Body of pancreas (tissue), 4 donors: ENCODE data around the gene INHBC. TPM values are rescaled to one million over a fixed set of nuclear protein-coding genes. Genes with fewer than 3 reads are reported as not detected.

ENCODE experiments used
- ATAC-seq: fragments of 150-250 bp; one replicate; pipeline ENCODE4 v1.9.1; 2016
- DNase-seq, 4 donors: peaks; one replicate each; pipeline ENCODE4 v3.0.0-alpha.2; 2019
- H3K27ac ChIP-seq, 4 donors: fragments of 200-600 bp; sonication (generic); 1 replicate in 3 of 4; 2 replicates in 1 of 4; pipeline versions ENCODE4 v1.5.1 to v1.6.1; 2016 to 2019; ENCODE audit warnings: mild to moderate bottlenecking in 1 of 4, mixed read lengths in 1 of 4, moderate library complexity in 1 of 4
- H3K27me3 ChIP-seq, 2 donors: fragments of 200-600 bp; sonication (generic); one replicate each; pipeline ENCODE4 v1.6.0; 2016; ENCODE audit warnings: mild to moderate bottlenecking in 1 of 2
- H3K36me3 ChIP-seq, 2 donors: fragments of 200-600 bp; sonication (generic); replicated peaks in 1 of 2; 2 replicates each; pipeline ENCODE4 v1.5.1; 2016; ENCODE audit warnings: low read depth in 2 of 2; ENCODE audit not compliant: insufficient read depth in 1 of 2
- H3K4me1 ChIP-seq: fragments of 200-600 bp; sonication (generic); one replicate; pipeline ENCODE4 v1.6.0; 2016
- H3K4me3 ChIP-seq, 2 donors: fragments of 200-600 bp; sonication (generic); 1 replicate in 1 of 2; 2 replicates in 1 of 2; pipeline ENCODE4 v1.5.1; 2016 to 2019
- H3K9me3 ChIP-seq, 3 donors: fragments of 200-600 bp; sonication (generic); 1 replicate in 2 of 3; 2 replicates in 1 of 3; pipeline ENCODE4 v1.5.1; 2016
- POLR2A ChIP-seq, 3 donors: fragments of 450-650 bp; IDR thresholded peaks; one replicate each; pipeline ENCODE4 v1.6.1; 2016; ENCODE audit warnings: antibody characterized with exemption in 3 of 3, mild to moderate bottlenecking in 2 of 3
- WGBS, 2 donors: methylation state at CpG; one replicate each; pipeline ENCODE4 v1.1.5; 2017; 5-methylcytosine and 5-hydroxymethylcytosine counted together
- intact Hi-C: fragments of 100-400 bp; cut with DNase I; formaldehyde crosslinking; loops from one replicate; pipeline ENCODE4 v1.15.1; 2023
- small RNA-seq: library from RNA; depleted of rRNA; stranded (forward); fragments of <200 nt; gene quantifications from one replicate; pipeline ENCODE3, GENCODE V24; 2016
- total RNA-seq, 2 donors: library from RNA; depleted of rRNA; stranded (reverse); fragments of >200 nt; gene quantifications; one replicate each; pipeline ENCODE4 v1.1.0, GENCODE V29; 2016
- TF ChIP-seq, protein P1 (sequence below), 7 experiments: fragments of 450-650 bp in 4 of 7; fragments of 200-600 bp in 3 of 7; sonication (generic) in 3 of 7; IDR thresholded peaks; one replicate each; pipeline ENCODE4 v1.5.1; 2016 to 2019; ENCODE audit warnings: antibody characterized with exemption in 7 of 7

Gene INHBC
- total RNA-seq, 2 donors from 2014 or later: not detected

- Histone ChIP-seq H3K4me1 (no peaks in the 10 kb centered on the region), H3K36me3 (peaks cover 0 to 21% of the 10 kb centered on the region in 2 donors), H3K27me3 (no peaks in the 10 kb centered on the region), H3K27ac (no peak overlapping the region), H3K9me3 (no peaks in the 10 kb centered on the region), H3K4me3 (no peak overlapping the region)
- no peak for TF ChIP-seq POLR2A (IDR thresholded peaks at IDR 0.05)
- TF ChIP-seq, protein P1, sequence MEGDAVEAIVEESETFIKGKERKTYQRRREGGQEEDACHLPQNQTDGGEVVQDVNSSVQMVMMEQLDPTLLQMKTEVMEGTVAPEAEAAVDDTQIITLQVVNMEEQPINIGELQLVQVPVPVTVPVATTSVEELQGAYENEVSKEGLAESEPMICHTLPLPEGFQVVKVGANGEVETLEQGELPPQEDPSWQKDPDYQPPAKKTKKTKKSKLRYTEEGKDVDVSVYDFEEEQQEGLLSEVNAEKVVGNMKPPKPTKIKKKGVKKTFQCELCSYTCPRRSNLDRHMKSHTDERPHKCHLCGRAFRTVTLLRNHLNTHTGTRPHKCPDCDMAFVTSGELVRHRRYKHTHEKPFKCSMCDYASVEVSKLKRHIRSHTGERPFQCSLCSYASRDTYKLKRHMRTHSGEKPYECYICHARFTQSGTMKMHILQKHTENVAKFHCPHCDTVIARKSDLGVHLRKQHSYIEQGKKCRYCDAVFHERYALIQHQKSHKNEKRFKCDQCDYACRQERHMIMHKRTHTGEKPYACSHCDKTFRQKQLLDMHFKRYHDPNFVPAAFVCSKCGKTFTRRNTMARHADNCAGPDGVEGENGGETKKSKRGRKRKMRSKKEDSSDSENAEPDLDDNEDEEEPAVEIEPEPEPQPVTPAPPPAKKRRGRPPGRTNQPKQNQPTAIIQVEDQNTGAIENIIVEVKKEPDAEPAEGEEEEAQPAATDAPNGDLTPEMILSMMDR (IDR thresholded peaks at IDR 0.05): no peak
- intact Hi-C loops: no loop called here
- WGBS, 2 donors: 79 to 91% methylated on average over 6 to 9 of the region's 9 CpGs
- DNase-seq (no peak), ATAC-seq (no peak)
These were observed 63.5 kb downstream of the INHBC start for GRCh38 chr12:57498132-57498502.

DNA sequence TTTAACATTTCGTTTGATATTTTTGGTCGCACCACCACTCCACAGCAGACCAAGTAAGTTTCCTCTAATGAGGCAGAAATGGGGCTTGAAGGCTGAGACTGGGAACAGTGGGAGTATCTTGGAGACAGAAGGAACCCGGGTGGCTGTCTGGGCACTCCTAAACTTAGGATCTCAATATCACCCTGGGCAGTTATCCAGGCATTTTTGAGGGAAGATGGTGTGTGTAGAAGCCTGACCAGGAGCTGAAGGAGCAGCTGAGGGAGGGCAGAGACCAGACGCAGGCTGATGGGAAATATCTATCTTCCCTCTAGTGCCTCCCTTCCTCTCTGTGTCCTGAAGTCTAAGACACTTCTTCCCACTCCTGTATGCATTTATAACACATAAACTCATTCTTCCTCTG lies 64.0 kb downstream of the INHBC start:
- no peak overlapping the region for H3K4me3 ChIP-seq
- ATAC-seq (no peak), DNase-seq (no peak)
- intact Hi-C loops: no loop called here
- no peaks in the 10 kb centered on the region for H3K27me3 ChIP-seq
- no peak overlapping the region for H3K27ac ChIP-seq
- 96 to 97% methylated on average over 4 of the region's 4 CpGs for WGBS, 2 donors
- no peaks in the 10 kb centered on the region for H3K4me1 ChIP-seq
- TF ChIP-seq POLR2A (IDR thresholded peaks at IDR 0.05): no peak
- TF ChIP-seq, protein P1 (IDR thresholded peaks at IDR 0.05): no peak
- no peaks in the 10 kb centered on the region for H3K9me3 ChIP-seq
- peaks cover 0 to 23% of the 10 kb centered on the region in 2 donors for H3K36me3 ChIP-seq

GRCh38 chr12:57500213-57500612 lies 65.6 kb downstream of the INHBC start:
- WGBS, 2 donors: 92 to 94% methylated on average over 11 of the region's 11 CpGs
- no peaks in the 10 kb centered on the region for H3K9me3 ChIP-seq
- no peak for TF ChIP-seq POLR2A (IDR thresholded peaks at IDR 0.05)
- TF ChIP-seq, protein P1 (IDR thresholded peaks at IDR 0.05): no peak
- no peak for ATAC-seq
- H3K36me3 ChIP-seq: peaks cover 0 to 29% of the 10 kb centered on the region in 2 donors
- no peak overlapping the region for H3K27ac ChIP-seq
- DNase-seq: no peak
- H3K4me3 ChIP-seq: no peak overlapping the region
- no peaks in the 10 kb centered on the region for H3K4me1 ChIP-seq
- intact Hi-C loops: no loop called here
- no peaks in the 10 kb centered on the region for H3K27me3 ChIP-seq

Small RNAs within 50 kb of the gene (small RNA-seq; reads per million reads assigned to genes)
- gene RNU6-879P: not detected

Other genes starting within 250 kb of the INHBC start
- 1 to 10 TPM; 2.9 to 4.6 TPM for gene NXPH4, start 218.0 kb upstream of the INHBC start, total RNA-seq
- gene SHMT2, start 205.1 kb upstream of the INHBC start, total RNA-seq: 10 to 100 TPM; 47.7 to 77.5 TPM
- gene STAC3, start 183.6 kb upstream of the INHBC start, total RNA-seq: 1 to 10 TPM in 1 of 2 donors, under 1 TPM in 1; 0.78 to 2.0 TPM
- 10 to 100 TPM; 16.1 to 41.9 TPM for gene R3HDM2, start 3.7 kb upstream of the INHBC start, total RNA-seq
- not detected for gene INHBE, start 20.5 kb downstream of the INHBC start, total RNA-seq
- gene GLI1, start 25.0 kb downstream of the INHBC start, total RNA-seq: 1 to 10 TPM in 1 of 2 donors, not detected in 1; 1.0 TPM
- 10 to 100 TPM in 1 of 2 donors, not detected in 1; 18.9 TPM for gene ARHGAP9, start 45.1 kb downstream of the INHBC start, total RNA-seq
- gene MARS1, start 53.3 kb downstream of the INHBC start, total RNA-seq: 100 to 1,000 TPM in 1 of 2 donors, 10 to 100 TPM in 1; 61.7 to 103 TPM
- 10 to 100 TPM in 1 of 2 donors, 1 to 10 TPM in 1; 7.3 to 12.7 TPM for gene DDIT3, start 85.7 kb downstream of the INHBC start, total RNA-seq
- gene MBD6, start 88.0 kb downstream of the INHBC start, total RNA-seq: 10 to 100 TPM; 22.7 to 30.6 TPM
- 10 to 100 TPM; 80.1 to 89.2 TPM for gene DCTN2, start 112.4 kb downstream of the INHBC start, total RNA-seq
- gene KIF5A, start 115.3 kb downstream of the INHBC start, total RNA-seq: 1 to 10 TPM in 1 of 2 donors, under 1 TPM in 1; 0.33 to 1.3 TPM
- 10 to 100 TPM; 12.2 to 48.0 TPM for gene PIP4K2C, start 156.4 kb downstream of the INHBC start, total RNA-seq
- gene DTX3, start 170.0 kb downstream of the INHBC start, total RNA-seq: 10 to 100 TPM in 1 of 2 donors, 1 to 10 TPM in 1; 4.6 to 12.2 TPM
- gene ARHGEF25, start 176.7 kb downstream of the INHBC start, total RNA-seq: 10 to 100 TPM; 10.1 to 10.9 TPM
- under 1 TPM in 1 of 2 donors, not detected in 1; 0.78 TPM for gene B4GALNT1, start 198.4 kb downstream of the INHBC start, total RNA-seq